Measurements from ENCODE around the gene LPP. TPM values are rescaled to one million over a fixed set of nuclear protein-coding genes. Genes with fewer than 3 reads are reported as not detected.

Gene LPP
- total RNA-seq, 1 donor from 2014 or later: 23.1 TPM

DNA sequence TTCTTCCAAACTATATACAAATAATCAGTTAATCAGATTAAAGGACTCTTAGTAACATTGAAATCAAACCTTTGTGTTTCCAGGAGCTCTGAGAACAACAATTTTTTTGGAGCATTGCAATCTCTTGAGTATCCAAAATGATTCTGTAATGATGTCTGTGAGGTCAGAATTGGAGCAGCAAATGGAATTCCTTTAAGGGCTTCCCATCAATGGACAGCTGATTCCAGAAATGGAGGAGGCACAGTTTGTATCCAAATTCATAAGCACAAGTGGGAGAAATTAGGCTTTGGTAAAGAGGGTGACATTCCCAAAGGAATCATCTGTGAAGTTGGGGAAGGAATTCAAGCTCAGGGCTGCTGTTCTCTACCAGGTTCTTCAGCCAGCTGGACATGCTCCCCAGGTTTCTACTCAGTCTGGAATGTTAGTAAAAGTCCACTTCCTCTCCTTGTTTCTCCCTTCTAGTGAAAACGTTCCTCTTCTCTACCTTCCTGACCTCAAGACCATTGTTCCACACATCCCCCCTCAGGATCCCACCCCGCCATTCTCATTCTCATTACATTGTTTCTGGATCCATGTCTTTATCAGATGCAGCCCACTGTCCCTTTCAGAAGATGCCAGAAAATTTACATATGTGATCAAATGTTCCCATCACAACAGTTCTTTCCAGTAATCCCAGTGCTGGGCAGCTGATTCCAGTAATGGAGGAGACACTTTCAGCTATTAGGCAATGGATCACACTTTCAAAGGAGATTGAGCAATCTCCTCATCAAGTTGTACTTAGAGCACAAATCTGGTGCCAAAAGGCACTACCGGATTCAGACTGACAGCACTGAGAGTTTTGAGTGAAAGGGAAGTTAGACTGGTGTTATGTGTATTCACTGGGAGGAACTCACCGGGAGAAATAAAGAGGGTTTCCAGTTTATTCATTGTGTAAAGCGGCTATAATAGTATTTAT, 626.5 kb downstream of the LPP start:
- H3K4me1 Mint-ChIP-seq (ENCODE audit: low read depth, unreplicated experiment): no peaks in the 10 kb centered on the region
- DNase-seq: no peak
- no peak overlapping the region for H3K27ac Mint-ChIP-seq (ENCODE audit: unreplicated experiment)
- H3K27me3 Mint-ChIP-seq (ENCODE audit: unreplicated experiment): no peaks in the 10 kb centered on the region
- no peak overlapping the region for H3K4me3 Mint-ChIP-seq (ENCODE audit: unreplicated experiment)
- TF ChIP-seq, protein P1, sequence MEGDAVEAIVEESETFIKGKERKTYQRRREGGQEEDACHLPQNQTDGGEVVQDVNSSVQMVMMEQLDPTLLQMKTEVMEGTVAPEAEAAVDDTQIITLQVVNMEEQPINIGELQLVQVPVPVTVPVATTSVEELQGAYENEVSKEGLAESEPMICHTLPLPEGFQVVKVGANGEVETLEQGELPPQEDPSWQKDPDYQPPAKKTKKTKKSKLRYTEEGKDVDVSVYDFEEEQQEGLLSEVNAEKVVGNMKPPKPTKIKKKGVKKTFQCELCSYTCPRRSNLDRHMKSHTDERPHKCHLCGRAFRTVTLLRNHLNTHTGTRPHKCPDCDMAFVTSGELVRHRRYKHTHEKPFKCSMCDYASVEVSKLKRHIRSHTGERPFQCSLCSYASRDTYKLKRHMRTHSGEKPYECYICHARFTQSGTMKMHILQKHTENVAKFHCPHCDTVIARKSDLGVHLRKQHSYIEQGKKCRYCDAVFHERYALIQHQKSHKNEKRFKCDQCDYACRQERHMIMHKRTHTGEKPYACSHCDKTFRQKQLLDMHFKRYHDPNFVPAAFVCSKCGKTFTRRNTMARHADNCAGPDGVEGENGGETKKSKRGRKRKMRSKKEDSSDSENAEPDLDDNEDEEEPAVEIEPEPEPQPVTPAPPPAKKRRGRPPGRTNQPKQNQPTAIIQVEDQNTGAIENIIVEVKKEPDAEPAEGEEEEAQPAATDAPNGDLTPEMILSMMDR (IDR thresholded peaks at IDR 0.05; ENCODE audit: partially characterized antibody, unreplicated experiment): no peak
- H3K9me3 Mint-ChIP-seq (ENCODE audit: unreplicated experiment): no peaks in the 10 kb centered on the region
- H3K36me3 Mint-ChIP-seq (ENCODE audit: unreplicated experiment): no peaks in the 10 kb centered on the region

DNA sequence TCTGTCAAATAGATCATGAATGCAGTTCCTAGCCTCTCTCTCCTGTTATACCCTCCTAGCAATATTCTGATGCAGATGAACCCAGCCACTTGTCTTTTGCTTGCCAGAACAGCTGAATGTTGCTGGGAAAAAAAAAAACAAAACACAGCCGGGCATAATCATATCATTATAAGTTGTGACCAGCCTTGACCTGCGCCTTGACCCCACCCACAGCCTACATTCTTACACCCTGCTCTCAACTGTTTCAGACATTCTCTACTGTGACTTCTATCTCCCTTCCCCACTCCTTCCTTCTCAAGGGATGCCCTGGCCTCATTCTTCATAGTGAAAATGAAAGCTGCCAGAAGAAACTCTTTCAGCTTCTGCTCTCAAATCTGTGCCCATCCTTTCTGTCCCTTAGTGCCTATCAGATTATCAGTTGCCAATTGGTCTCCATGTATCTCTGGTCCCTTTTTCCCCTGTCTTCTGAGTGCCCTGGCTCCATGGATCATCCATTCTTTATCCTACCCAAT, 628.7 kb downstream of the LPP start:
- TF ChIP-seq, protein P1 (IDR thresholded peaks at IDR 0.05; ENCODE audit: partially characterized antibody, unreplicated experiment): no peak
- H3K4me3 Mint-ChIP-seq (ENCODE audit: unreplicated experiment): no peak overlapping the region
- DNase-seq: no peak
- H3K4me1 Mint-ChIP-seq (ENCODE audit: low read depth, unreplicated experiment): no peaks in the 10 kb centered on the region
- no peaks in the 10 kb centered on the region for H3K36me3 Mint-ChIP-seq (ENCODE audit: unreplicated experiment)
- no peak overlapping the region for H3K27ac Mint-ChIP-seq (ENCODE audit: unreplicated experiment)
- no peaks in the 10 kb centered on the region for H3K9me3 Mint-ChIP-seq (ENCODE audit: unreplicated experiment)
- no peaks in the 10 kb centered on the region for H3K27me3 Mint-ChIP-seq (ENCODE audit: unreplicated experiment)

DNA sequence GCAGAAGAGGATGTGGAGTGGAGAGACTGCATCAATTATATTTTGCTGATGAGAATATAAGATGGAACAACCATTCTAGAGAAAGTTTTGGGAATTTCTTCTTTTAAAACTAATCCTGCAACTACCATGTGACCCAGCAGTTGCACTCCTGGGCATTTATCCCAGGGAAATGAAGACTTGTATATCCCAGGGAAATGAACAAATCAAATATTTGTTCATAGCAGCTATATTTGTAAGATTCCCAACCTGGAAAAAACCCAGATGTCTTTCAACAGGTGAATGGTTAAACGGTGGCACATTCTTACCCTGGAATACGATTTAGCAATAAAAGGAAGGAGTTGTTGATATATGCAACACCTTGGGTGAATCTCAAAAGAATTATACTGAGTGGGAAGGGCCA, 632.5 kb downstream of the LPP start:
- Mint-ChIP-seq H3K36me3 (ENCODE audit: unreplicated experiment) (no peaks in the 10 kb centered on the region), H3K4me1 (ENCODE audit: low read depth, unreplicated experiment) (no peaks in the 10 kb centered on the region), H3K4me3 (ENCODE audit: unreplicated experiment) (no peak overlapping the region), H3K27ac (ENCODE audit: unreplicated experiment) (no peak overlapping the region), H3K27me3 (ENCODE audit: unreplicated experiment) (no peaks in the 10 kb centered on the region), H3K9me3 (ENCODE audit: unreplicated experiment) (no peaks in the 10 kb centered on the region)
- TF ChIP-seq, protein P1 (IDR thresholded peaks at IDR 0.05; ENCODE audit: partially characterized antibody, unreplicated experiment): no peak
- DNase-seq: no peak

DNA sequence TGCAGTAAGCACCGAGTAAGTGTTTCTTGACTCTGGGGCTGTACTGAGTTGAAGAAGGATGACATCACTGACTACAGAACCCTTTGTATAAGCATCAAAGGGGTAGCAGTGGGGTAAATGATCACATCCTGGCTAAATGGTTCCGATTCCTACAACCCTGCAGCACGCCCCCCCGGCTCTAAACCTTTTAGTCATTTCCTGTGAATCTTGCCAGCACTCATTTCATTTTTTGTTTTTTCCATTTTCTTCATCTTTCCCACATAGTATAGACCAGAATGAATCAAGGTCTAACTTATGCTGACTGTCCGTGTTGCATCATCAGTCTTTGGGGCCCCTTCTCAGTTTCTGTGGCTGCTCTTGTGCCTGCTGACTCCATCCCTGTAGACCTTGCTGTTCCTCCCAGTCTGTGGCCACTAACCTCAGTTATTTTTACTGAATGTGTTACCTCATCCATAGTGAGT, 634.7 kb downstream of the LPP start:
- no peaks in the 10 kb centered on the region for H3K4me1 Mint-ChIP-seq (ENCODE audit: low read depth, unreplicated experiment)
- TF ChIP-seq, protein P1 (IDR thresholded peaks at IDR 0.05; ENCODE audit: partially characterized antibody, unreplicated experiment): no peak
- no peaks in the 10 kb centered on the region for H3K9me3 Mint-ChIP-seq (ENCODE audit: unreplicated experiment)
- no peak overlapping the region for H3K27ac Mint-ChIP-seq (ENCODE audit: unreplicated experiment)
- peaks cover 1% of the 10 kb centered on the region for H3K27me3 Mint-ChIP-seq (ENCODE audit: unreplicated experiment)
- no peaks in the 10 kb centered on the region for H3K36me3 Mint-ChIP-seq (ENCODE audit: unreplicated experiment)
- no peak overlapping the region for H3K4me3 Mint-ChIP-seq (ENCODE audit: unreplicated experiment)
- no peak for DNase-seq

DNA sequence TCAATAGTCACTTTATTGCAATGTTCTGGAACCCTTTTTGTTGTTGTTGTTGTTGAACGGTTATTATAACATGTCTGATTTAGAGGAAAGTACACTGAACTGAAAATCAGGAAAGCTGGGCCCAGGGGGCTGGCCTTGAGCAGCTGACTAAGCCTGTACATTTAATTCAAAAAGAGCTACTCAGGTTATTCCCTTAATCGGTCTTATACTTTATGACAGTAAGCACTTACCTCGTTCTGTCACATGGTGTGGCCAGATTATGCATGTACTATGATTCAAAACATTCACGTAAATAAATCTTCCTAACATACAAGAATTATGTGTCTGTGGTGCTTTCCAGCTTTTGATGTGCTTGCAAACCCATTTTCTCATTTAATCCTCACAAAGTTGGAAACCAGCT, 635.3 kb downstream of the LPP start:
- no peaks in the 10 kb centered on the region for H3K9me3 Mint-ChIP-seq (ENCODE audit: unreplicated experiment)
- H3K27me3 Mint-ChIP-seq (ENCODE audit: unreplicated experiment): peaks cover 2% of the 10 kb centered on the region
- no peak overlapping the region for H3K4me3 Mint-ChIP-seq (ENCODE audit: unreplicated experiment)
- DNase-seq: no peak
- H3K27ac Mint-ChIP-seq (ENCODE audit: unreplicated experiment): no peak overlapping the region
- TF ChIP-seq, protein P1 (IDR thresholded peaks at IDR 0.05; ENCODE audit: partially characterized antibody, unreplicated experiment): no peak
- no peaks in the 10 kb centered on the region for H3K36me3 Mint-ChIP-seq (ENCODE audit: unreplicated experiment)
- no peaks in the 10 kb centered on the region for H3K4me1 Mint-ChIP-seq (ENCODE audit: low read depth, unreplicated experiment)

Measured in glutamatergic neuron (in vitro differentiated cells).